Stimulated activated CD4-positive, alpha-beta T cell treated with anti-CD3 and anti-CD28 coated beads, Interleukin-4, amount 100 ng/mL, for 1 hour (primary cell): ENCODE data around the gene SLC1A3.
"Not testable (repeated sequence)": the region's sequence is repeated elsewhere in the genome, so short reads cannot be mapped to it uniquely, and the experiment has no call there.

ENCODE experiments used
- DNase-seq: peaks from one replicate; pipeline ENCODE4 v3.0.0-alpha.2; 2020

Gene SLC1A3

DNA sequence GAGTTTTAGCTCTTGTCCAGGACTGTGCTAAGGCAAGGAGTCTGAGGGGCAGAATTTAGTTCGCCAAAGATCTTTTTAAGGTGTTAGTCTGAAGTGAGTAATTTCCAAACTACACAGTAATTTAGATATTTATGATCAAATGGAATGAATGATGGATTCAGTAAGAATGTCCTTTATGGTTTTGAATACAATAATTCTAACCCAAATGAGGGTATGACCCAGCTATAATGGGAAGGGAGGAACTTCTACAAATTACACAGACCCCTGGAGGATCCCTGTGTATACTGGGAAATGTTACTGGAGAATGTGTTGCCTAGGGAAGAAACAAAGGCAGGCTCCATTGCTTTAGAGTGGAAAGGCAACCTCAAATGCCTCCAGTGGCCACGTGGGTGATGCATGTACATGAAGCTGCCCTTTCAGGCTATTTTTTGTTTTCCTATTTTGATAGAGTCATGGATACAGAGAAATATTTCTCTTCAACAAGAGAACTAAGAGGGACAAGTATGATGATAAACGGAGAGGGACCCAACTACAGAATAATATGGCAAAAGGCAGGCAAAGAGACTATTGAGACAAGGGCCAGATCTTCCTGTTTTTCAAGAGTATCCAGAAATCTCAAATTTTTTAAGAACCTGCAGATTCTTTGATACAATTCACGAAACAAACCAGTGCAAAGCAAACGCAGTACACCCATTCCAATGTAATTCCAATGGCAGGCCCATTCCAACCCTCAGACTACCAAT is 25.4 kb downstream of the SLC1A3 start:
- no peak for DNase-seq

DNA sequence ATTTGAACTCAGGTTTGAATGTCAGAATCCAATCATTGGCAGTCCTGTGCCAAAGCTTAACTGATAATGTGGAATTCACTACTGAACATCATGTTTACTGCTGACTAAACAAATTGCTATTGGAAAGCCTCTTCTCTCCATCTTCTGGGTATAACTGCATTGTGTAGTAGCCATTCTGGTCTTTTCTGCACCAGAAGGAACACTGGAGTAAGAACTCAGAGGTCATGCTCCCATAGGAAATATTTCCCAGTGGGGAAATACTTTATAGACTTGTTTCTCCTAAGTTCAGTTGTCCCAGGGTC is 25.9 kb downstream of the SLC1A3 start:
- DNase-seq = no peak

DNA sequence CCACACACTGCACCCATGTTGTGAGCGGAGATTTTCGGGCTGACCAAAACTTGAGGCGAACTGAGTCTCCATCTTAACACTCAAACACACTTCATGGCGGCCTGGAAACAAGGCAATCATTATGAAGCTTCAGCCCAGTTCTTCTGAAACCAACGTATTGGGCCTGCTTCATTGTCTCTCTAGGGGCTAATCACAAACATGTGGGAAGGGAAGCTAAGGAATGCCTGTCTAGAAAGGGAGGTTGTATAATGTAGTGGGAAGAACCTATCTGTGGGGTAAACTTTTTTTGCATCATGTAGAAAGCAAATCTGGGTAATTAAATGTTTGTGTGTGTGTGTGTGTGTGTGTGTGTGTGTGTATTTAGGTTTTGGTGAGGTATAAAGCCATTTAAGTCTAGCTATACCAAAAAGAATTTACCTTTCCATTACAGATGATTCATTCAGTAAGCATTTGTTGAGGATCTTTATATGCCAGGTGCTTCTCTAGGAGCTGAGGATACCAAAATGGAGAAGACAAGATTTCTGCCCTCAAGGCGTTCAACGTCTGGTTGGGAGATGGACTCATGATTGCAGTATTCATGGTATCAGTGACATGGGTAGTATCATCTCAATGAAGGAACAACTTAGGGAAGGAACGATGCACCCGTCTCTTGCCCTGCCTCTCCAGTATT is 29.4 kb downstream of the SLC1A3 start:
- no peak for DNase-seq

DNA sequence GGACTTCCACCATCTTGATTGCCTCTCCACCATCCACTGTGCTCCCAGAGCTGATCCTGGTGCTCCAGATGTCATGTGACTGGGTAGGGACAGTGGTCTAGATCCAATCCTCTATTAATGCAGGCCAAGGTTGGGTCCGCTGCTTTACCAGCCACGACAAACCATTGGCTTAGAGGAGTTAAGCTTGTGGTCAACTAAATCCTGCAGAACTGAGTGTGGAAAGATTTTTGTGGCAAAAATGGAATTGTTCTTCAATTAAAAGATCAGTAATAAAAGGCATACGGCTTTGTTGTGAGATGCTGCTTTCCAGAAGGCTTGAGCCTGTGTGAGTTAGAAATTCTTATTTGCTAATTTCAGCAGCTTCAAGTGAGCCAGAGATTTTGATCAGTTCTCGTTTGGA is 30.7 kb downstream of the SLC1A3 start:
- DNase-seq = no peak

DNA sequence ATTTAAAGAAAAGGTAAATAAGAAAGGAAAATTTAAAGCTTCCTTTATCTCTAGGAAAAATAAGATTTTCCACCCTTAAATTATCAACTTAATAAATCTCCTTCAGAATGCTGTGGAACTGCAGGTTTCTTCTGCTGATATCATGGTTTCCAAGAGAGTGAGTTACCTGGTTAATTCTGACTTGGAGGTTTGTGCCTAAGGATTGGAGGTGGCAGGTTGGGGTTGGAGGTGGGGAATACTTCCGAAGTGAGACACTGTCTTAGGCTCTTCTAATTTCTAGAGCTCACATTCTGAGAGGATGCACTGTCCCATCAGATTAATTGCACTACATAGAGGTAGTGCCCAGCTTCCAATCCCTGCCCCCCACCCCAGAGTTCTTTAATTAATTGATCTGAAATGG is 31.1 kb downstream of the SLC1A3 start:
- no peak for DNase-seq

DNA sequence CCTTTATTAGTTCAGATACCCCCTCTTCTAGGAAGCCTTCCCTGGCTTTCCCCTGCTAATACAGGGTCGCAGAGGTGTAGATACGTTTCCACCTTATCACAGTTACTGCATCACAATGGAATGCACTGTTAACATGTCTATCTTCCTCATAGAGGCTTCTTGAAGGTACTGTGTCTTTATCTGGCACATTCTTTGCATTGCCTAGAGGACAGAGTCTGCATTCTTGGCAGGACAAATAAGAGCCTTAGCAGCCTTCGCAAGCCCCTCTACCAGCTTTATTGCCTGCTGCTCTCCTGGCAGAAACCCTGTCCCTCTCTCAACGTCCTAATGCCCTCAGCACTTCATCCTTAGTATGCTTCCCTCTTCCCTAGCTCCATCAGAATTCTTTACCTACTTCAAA is 31.6 kb downstream of the SLC1A3 start:
- DNase-seq = no peak

DNA sequence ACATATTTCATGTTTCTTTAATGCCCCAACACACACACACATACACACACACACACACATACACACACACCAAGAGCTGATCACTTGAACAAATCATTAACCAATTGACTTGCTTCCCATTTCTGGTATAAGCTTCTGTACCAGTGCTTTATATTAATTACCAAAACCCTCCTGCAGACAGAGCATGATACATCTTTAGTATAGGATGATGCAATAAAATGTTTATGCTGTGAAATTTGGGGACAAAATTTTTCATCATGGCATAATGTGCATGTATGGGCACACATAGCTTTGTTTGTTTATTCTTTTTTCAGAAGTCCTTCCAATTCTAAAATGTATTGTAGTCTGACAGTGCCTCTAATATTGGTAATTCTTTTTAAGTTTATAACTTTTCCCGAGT is 34.5 kb downstream of the SLC1A3 start:
- DNase-seq = no peak

DNA sequence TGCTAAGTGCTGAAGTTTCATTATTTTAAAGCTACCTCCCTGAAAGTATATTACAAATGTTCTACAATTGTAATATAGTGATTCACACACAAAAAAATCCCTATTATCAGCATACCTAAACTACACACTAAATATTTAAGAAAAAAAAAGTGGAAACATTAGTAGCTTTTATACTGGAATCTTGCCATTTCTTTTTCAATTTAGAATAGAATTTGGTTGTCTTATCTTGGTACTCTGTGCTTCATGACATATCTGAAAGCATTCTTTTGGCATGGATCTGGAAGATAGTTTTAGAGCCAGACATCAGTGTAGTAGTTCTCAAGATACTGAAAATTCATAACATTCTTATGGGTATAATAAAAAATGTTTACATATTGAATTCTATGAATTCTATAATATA is 35.0 kb downstream of the SLC1A3 start:
- no peak for DNase-seq

DNA sequence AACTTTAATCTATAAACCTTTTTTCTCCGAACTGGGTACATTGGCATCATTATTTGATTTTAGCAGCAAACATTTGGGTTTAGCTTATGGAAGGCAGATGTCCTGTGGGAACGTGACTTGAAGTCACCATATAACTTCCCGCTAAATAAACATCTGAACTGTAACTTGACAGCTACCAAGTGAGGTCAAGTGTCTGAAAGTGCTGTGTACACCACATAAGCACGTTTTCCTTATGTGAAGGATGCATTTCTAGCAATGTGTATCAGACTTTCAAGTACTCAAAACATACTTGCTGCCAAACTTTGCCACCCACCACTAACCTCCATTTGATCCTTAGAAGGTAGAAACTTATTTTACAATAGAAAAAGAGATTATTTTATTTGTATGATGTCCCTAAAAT is 35.7 kb downstream of the SLC1A3 start:
- no peak for DNase-seq

DNA sequence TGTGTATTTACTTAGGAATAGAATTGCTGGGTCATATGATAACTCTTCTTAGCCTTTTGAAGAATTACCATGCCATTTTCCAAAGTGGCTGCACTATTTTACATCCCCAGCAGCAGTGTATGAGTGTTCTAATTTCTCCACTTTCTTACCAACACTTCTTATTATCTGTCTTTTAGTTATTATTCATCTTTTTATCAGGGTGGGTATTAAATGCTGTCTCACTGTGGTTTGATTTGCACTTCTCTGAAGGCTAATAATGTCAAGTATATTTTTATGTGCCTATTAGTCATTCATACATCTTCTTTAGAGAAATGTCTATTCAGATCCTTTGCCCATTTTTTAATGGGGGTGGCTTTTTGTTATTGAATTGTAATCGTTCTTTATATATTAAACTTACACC is 36.8 kb downstream of the SLC1A3 start:
- no peak for DNase-seq

DNA sequence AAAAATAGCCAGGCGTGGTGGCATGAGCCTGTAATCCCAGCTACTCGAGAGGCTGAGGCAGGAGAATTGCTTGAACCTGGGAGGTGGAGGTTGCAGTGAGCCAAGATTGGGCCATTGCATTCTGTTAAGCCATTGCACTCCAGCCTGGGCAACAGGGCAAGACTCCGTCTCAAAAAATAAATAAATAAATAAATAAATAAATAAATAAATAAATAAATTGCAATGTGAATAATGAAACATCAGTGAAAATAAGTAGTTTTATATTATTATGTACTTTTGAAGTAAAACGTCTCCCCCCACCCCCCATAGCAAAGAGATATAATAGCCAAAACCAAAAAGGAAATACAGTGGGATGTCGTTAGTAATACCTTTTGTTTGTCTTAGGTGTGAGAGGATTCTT is 37.4 kb downstream of the SLC1A3 start:
- DNase-seq = not testable (repeated sequence)

DNA sequence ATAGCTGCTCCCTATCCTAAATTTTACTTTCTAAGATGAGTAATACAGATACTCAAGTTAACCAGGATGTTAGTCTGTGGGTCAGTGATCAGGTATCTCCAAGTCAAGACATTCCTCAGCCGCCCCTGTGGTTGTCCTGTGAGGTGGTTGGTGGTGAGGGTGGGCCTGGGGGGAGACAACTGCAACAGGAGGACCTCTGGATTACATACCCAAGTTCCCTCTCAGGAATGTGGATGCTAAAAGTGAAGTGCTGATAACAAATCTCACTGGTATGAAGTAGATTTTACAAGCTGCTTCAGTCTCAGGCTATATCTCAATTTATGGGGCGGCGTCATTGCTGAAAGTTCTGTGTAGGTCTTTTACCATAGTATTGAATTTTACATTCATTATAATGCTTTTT is 38.3 kb downstream of the SLC1A3 start:
- DNase-seq = no peak

DNA sequence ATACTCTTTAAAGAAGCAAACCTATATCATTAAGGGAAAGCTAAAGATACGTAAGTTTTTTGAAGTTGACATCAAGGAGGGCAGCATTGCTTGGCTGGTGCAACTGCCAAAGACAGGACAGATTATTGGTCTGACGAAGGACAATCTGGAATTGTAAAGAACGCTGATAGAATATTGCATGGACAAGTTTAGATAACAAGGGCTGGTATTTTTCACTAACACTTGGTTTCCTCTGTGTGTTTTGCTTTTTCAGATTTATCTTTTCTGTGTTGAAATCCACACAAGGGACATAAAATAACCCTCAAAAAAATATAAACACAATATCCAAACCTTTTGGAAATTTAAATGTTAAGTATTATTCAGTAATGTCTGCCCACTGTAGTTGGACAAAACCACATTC is 39.7 kb downstream of the SLC1A3 start:
- DNase-seq = no peak

DNA sequence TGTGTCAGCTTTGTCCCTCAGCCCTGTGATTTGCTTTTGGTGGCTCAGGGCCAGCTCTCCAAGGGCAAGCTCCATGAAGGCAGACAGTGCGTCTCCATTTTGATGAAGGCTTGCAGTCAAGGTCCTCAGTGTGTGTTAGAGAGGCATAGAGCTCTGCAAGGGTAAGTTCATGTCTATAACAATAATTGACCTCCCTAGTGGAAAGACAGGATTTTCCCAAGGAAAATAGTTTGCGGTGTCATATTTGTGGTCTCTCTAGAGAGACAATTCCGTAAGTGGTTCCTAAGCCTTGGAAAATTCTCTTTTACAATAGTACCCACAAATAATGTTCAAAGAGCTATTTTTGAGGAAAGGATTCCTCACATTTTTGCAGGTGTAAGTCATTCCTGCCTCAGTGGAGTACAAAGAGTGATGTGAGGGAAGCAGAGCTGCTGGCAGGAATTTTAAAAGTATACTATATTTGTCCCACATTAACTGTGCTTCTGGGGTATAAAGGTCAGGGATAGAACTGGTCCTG is 40.2 kb downstream of the SLC1A3 start:
- DNase-seq = no peak

DNA sequence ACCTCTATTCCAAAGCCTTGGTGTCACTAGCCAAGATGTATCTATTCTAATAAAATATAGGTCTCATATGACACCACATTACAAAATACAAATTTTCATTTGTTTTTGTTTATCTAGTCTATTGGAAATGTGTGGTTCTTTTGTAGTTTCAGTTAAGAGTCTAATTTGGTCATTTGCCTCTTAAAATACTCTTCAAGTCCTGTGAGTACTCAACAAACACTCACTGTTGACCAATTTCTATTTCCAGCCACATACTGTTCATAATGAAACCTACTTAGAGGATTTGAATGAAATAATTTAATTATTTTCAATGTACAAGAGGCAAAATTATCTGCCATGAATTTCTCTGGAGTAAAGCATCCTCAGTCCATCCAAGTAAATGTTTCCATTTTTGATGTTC is 40.6 kb downstream of the SLC1A3 start:
- DNase-seq = no peak

DNA sequence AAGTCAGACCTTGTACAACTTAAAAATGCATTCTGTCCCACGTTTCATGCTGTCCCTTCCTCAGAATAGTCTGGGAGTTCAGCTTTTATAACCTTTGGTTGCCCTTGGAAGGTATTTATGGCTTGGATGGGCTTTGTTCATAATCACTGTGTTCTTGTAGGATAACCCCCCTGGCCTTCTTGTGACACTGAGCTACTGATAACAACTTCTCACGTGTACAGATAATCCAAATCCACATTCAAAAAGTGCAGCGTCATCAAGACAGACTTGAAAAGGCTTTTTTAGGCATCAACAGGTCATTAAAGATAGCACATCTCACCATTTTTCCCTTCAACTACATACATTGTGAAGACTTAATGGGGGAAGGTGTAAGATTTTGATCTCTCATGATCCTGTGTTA is 42.0 kb downstream of the SLC1A3 start:
- DNase-seq = no peak

DNA sequence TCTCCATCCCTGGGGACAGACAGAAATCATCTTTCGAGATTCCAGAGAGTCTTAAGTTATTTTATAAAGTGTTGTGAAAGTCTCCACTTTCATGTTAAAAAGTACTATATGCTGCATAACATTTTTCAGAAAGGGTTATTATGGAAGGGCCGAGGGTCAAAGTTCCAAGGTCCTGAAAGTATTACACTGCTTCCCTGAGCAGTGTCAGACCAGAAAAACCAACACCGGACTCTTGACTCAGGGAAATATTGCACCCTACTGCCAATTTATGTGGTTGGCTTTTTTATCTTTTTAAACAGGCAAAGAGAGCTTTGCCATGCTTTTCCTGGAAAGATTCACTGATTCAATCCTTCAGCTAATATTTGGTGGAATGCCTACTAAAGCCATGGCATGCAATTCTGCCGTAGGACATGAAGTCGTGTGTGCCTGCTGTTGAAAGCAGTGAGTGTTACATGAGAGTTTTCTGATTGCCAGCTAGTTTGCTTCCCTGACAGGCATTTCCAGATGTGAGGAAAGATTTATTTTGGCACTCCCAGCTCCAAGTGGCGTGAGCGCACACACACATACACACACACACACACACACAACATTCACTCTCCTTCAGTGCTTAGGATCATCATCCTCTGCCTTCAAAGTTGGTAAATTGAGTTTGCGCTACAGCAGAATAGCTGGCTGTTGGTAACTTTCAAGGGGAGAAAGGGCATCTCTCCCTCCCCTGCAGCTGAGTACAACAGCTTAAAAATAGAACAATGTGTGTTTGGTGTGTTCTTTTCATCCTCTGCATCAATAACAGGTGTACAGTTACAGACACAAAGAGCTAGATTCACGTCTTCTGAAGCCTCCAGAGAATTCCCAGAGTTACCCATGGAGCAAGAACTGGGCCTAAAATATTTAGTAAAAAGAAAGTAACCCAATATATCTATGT is 45.6 kb downstream of the SLC1A3 start:
- DNase-seq = no peak

DNA sequence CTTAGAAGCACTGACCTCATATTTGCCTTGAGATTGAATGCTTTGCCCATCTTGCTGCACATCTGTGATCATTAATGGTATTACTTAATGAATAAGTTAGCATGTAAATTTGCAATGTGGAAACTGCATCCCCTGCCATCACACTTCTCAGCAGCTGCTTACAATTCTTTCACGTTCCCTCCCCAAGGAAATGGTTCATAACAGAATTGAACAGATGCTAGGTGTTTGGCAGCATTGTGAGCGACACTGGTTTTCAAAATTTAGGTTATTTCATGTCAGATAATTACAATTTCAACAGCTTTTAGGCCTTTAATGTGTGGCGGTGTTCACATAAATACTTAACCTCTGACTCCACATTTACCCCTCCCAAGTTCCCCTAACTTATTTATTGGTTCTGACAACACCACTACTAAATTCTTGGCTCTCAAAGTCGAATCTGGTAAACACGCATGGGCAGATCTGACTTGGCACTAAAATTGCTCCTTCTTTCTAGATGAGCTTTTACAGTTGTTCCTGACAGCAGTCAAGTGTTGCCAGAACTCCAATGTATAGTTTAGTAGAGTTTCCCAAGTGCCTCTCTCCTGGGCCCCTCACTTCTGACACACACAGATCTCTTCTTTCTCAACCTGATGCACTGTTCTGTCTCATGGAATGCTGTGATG is 46.8 kb downstream of the SLC1A3 start:
- DNase-seq = no peak

DNA sequence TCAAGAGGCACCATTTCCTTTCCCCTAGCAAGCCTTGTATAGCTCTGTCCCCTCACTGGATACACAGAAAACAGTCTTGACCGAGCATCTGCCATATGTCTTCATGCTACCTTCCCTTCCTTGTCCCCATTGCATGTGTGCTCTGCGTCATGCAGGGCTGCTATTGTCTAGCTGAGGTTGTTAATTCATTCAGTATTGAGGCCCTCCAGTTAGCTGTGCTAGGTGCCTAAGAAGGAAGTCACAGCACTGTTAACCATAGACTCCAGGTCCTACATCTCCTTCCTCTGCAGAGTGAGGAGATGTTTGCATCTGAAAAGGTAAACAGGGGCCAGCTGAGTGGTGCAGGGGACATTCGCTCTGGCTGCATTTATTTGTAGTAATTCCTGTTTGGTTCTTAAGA is 48.2 kb downstream of the SLC1A3 start:
- DNase-seq = no peak

DNA sequence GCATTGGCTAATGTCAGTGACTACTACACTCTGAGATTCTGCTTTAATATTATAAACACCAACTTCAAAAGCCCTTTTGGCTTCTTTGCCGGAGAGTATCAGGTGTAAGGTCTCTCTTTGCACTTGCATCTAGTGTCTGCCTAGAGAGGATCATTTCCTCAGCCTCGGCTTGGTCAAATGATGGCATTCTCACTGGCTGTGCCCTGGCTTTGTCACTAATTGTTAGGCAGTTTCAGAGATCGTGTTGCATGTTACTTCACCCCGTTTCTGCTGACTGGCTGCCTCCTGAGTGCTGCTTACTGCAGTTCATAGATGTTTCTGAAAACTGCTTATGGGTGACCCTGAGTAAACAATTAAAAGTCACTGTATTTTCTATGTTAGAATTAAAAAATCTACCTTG is 48.8 kb downstream of the SLC1A3 start:
- DNase-seq = no peak

DNA sequence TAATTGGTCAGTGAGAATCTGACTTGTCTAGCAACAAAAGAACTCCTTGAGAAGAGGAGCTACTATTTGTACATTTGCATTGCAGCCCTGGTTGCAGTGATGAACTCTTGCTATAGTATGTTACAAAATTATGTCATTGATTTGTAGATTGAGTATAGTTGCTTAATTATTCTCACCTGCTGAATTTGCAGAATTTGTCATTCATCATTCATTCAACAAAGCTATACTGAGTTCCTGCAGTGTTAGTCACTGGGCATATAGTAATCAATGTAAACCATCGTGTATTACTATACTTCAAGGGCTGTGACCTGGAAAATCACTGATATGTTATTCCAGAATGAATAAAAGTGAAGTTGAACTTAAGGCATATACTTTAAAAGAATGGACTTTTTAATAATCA is 50.1 kb downstream of the SLC1A3 start:
- no peak for DNase-seq

DNA sequence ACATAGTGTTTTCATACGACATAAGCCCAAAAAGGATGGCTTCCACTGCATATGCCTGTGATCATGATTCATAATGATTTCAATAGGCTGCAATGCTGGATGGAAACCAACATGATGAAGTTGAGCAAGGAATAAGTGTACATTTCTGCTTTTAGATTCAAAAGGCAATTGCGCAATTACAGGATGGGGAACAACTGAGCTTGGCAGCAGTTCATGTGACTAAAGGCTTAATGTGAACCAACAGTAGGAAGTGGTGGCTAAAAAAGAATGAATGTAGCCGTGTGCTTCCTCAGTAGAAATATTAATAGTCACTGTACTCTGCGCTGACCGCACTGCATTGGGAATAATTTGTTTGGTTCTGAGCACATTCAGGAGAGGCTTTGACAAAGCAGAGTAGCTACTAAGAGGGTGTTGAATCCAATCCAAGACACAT is 51.2 kb downstream of the SLC1A3 start:
- no peak for DNase-seq
